BE2C (cell line): ENCODE results near the gene NYNRIN.
"Not testable (repeated sequence)": the region's sequence is repeated elsewhere in the genome, so short reads cannot be mapped to it uniquely, and the experiment has no call there.

Experiments
- DNase-seq: peaks from one replicate; pipeline ENCODE4 v3.0.0-alpha.2; 2020
- H3K27me3 ChIP-seq: fragments of 250-450 bp; sonication (Bioruptor Pico); 2 replicates; pipeline ENCODE4 v1.5.1; 2020; ENCODE audit warnings: mild to moderate bottlenecking
- H3K36me3 ChIP-seq: fragments of 250-450 bp; sonication (Bioruptor Pico); 2 replicates; pipeline ENCODE4 v1.5.1; 2020; ENCODE audit warnings: mild to moderate bottlenecking
- H3K4me1 ChIP-seq: fragments of 250-450 bp; sonication (Bioruptor Pico); 2 replicates; pipeline ENCODE4 v1.5.1; 2020
- H3K4me3 ChIP-seq: 2 replicates; pipeline ENCODE4 v1.5.1; 2011; ENCODE audit warnings: low read depth, low read length
- H3K9me3 ChIP-seq: fragments of 250-450 bp; sonication (Bioruptor Pico); 2 replicates; pipeline ENCODE4 v1.5.1; 2020
- CTCF ChIP-seq: IDR thresholded peaks from 2 replicates; pipeline ENCODE4 v1.5.1; 2012; ENCODE audit warnings: mild to moderate bottlenecking, low read depth, low read length

Gene NYNRIN

GRCh38 chr14:24368562-24369252 is 30.1 kb upstream of the NYNRIN start:
- Histone ChIP-seq H3K36me3 (peaks cover 7% of the 10 kb centered on the region), H3K9me3 (no peaks in the 10 kb centered on the region), H3K4me3 (peak overlapping the region; percentile 85), H3K27me3 (no peaks in the 10 kb centered on the region), H3K4me1 (peaks cover 25% of the 10 kb centered on the region)
- TF ChIP-seq CTCF, result no peak
- peak; percentile 82 for DNase-seq

GRCh38 chr14:24369463-24369862 is 29.3 kb upstream of the NYNRIN start:
- DNase-seq, result no peak
- H3K36me3 ChIP-seq, result peaks cover 15% of the 10 kb centered on the region
- H3K4me3 ChIP-seq, result peak overlapping the region; percentile 85
- no peaks in the 10 kb centered on the region for H3K9me3 ChIP-seq
- no peaks in the 10 kb centered on the region for H3K27me3 ChIP-seq
- TF ChIP-seq CTCF, result no peak
- H3K4me1 ChIP-seq, result peaks cover 33% of the 10 kb centered on the region

GRCh38 chr14:24369907-24370687 is 28.7 kb upstream of the NYNRIN start:
- no peak for TF ChIP-seq CTCF
- peaks cover 34% of the 10 kb centered on the region for H3K4me1 ChIP-seq
- H3K36me3 ChIP-seq, result peaks cover 18% of the 10 kb centered on the region
- H3K4me3 ChIP-seq, result no peak overlapping the region
- H3K27me3 ChIP-seq, result no peaks in the 10 kb centered on the region
- DNase-seq, result no peak
- no peaks in the 10 kb centered on the region for H3K9me3 ChIP-seq

GRCh38 chr14:24370748-24371147 is 28.1 kb upstream of the NYNRIN start:
- H3K4me1 ChIP-seq, result peaks cover 34% of the 10 kb centered on the region
- no peaks in the 10 kb centered on the region for H3K9me3 ChIP-seq
- no peak overlapping the region for H3K4me3 ChIP-seq
- H3K36me3 ChIP-seq, result peaks cover 24% of the 10 kb centered on the region
- H3K27me3 ChIP-seq, result no peaks in the 10 kb centered on the region
- no peak for TF ChIP-seq CTCF
- no peak for DNase-seq

- H3K27me3 ChIP-seq, H3K9me3 ChIP-seq, DNase-seq: not testable (repeated sequence)
- Histone ChIP-seq H3K36me3 (peaks cover 33% of the 10 kb centered on the region), H3K4me1 (peaks cover 34% of the 10 kb centered on the region), H3K4me3 (peak overlapping the region; percentile 41)
These were observed 27.2 kb upstream of the NYNRIN start for GRCh38 chr14:24371605-24372004.

GRCh38 chr14:24372701-24373416 is 25.9 kb upstream of the NYNRIN start:
- Histone ChIP-seq H3K27me3 (no peaks in the 10 kb centered on the region), H3K36me3 (peaks cover 42% of the 10 kb centered on the region), H3K9me3 (no peaks in the 10 kb centered on the region), H3K4me3 (peak overlapping the region; percentile 58), H3K4me1 (peaks cover 38% of the 10 kb centered on the region)
- peak; percentile 99 for DNase-seq
- no peak for TF ChIP-seq CTCF
